CD4-positive, alpha-beta T cell treated with Interleukin-15 for 4 hours (primary cell): ENCODE data around the gene FAM171A1.

Experiments
- DNase-seq: peaks from one replicate; pipeline ENCODE4 v3.0.0-alpha.2; 2020; ENCODE audit warnings: low spot score

The FAM171A1 gene

GRCh38 chr10:15242261-15242840 is 128.7 kb downstream of the FAM171A1 start:
- no peak for DNase-seq

GRCh38 chr10:15241306-15241705 is 129.8 kb downstream of the FAM171A1 start:
- no peak for DNase-seq

DNA sequence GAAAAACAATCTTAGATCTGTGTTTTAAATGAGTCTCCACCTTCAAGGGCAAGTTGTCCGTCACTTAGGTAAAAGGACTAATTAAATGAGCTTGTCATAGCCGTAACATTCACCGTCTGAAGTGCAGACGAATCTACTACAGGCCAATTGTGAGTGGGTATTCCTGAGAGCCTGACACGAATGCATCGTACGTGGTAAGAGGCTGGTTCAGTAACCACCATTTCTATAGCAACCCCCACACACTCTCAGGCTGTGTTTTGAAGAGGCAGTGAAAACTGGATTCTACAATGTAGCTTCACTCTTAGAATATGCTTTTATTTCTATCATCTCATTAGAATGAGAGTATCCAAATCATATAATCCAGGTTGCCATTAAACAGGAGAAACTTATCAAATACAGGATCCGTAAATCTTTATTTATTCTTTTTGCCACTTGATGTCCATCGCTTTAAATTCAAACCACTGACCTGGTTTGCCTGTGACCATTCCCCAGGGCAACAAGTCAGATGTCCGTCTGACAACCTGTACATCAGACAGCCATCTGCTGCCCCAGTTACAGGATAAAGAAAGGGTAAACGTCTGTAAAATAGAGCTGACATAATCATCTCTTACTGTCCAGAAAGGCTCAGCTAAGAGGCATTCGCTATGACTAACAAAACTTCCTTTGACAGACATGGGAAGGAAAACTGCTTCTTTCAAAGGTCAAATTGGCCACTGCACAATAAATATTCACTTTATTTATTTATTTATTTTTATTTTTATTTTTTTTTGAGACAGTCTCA is 132.3 kb downstream of the FAM171A1 start:
- DNase-seq: no peak

DNA sequence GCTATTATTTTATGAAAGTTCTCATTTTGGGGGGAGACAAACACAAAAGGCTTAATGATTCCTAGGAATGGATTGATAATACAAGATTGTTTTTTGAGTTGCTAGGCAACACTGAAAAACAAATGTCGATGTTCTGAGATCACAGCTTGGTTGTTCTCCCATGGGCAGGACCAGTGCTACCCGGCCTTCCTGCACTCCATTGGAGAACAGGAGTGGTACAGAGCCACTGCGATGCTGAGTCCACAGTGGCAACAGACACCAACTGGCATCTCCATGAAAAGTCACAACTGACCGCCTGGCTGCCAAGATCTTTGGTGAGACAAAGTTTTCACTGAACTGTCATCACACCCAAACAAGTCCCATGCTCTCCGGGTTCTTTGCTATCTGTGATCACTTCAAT is 133.7 kb downstream of the FAM171A1 start:
- peak; percentile 4 for DNase-seq

GRCh38 chr10:15236340-15236739 is 134.7 kb downstream of the FAM171A1 start:
- no peak for DNase-seq

- no peak for DNase-seq
Observed at GRCh38 chr10:15232279-15232678, 138.8 kb downstream of the FAM171A1 start.

DNA sequence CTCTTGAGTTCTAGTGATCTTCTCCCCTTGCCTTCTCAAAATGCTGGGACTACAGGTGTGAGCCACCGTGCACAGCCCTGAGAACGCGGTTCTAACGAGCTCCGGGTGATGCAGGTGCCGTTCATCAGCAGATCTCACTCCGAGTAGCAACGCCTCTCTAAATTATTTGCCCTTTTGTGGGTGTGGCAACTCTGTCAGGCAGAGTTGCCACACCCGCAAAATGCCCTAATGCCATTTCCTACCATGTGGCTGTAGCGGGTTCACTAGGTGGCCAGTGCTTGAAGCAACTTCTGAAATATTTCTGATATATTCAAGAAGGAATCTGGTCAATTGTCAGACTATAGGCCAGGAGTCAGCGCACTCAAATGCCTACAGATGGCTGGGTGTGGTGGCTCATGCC is 139.7 kb downstream of the FAM171A1 start:
- no peak for DNase-seq

- no peak for DNase-seq
Observed at GRCh38 chr10:15230257-15230656, 140.8 kb downstream of the FAM171A1 start.

GRCh38 chr10:15229268-15229667 is 141.8 kb downstream of the FAM171A1 start:
- DNase-seq: no peak

DNA sequence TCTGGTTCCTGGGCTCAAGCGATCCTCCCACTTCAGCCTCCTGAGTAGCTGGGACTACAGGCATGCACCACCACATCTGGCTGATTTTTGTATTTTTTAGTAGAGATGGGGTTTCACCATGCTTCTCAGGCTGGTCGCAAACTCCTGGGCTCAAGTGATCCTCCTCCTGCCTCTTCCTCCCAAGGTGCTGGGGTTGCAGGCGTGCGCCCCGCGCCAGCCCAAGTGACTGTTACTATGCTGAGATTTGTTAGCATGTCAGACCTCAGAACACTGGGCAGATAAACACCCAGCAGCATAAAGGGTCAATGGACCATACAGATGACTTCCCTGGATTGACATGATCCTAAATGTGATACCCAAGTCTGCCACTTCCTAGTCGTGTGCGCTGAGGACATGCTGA is 142.7 kb downstream of the FAM171A1 start:
- DNase-seq: no peak

- no peak for DNase-seq
Observed at GRCh38 chr10:15227611-15228372, 143.3 kb downstream of the FAM171A1 start.

DNA sequence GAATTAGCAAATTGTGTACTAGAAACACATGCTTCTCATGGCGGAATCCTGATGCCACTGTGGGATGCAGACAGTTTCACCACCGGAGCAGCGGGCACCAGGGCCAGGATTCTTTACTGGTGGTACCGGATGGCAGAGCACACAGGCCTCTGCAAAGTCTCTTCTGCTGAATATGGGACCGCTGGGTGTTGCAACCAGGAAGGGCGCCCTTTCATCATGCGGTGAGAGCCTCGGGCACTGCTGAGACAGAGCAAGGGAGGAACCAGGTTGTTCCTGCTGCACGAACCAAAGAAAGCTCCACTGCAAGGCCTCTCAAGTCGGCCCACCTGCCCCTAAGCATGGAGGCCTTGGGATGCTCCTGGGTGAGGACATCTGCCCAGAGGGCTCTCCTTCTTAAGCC is 145.6 kb downstream of the FAM171A1 start:
- no peak for DNase-seq

DNA sequence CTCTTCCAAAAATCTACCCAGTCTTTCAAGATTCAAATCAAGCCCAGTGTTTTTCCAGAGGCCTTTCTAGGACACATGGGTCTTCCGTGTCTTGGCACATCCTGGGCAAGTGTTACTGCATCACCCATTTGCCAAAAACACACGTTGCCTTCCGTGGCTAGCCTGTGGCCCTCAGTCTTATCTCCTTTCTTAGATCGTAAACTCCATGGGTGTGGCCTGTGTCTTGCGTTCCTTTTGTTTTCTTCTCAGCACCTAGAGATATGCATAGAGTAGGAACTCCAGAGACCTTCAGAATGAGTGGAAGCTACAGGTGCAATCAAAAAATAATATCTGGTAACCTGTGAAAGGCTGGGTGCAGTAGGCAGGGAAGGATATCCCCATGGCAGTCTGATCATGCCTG is 146.1 kb downstream of the FAM171A1 start:
- DNase-seq: no peak

DNA sequence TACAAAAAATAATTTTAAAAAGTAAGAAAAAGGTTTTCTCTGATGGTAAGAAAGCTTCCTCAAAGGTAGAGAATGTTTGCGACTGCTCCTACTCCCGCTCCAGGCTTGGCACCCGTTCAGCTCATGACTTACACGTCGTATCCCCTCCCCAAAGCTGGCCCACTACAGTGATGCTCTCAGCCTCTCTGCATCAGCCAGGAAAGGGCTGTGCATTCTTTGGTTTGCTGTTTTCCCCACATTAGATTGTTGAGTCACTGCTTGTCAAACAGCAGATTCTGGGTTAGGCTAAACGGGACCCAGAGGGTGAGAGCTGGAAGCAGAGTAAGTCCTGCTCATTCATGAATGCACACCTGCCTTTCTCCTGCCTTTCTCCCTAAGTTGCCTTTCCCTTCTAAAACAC is 147.9 kb downstream of the FAM171A1 start:
- DNase-seq: no peak

DNA sequence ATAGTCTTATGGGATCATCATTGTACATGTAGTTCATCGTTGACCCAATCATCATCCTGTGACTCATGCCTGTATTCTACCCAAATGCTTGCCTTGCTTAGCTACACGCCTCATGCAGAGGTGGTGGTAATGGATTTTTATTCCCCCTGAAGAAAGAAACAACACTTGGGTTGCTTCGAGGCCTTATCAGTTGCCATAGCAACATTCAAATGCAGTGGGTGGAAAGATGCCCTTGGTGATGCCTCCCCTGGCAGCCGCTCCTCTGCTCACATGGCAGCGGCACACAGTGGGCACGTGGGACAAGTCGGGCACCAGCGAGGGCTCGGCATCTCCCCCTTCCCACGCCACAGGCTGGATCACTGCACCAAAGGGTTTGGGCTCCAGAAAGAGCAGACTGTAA is 148.6 kb downstream of the FAM171A1 start:
- DNase-seq: no peak

GRCh38 chr10:15220445-15220844 is 150.6 kb downstream of the FAM171A1 start:
- no peak for DNase-seq

GRCh38 chr10:15216700-15217099 is 154.4 kb downstream of the FAM171A1 start:
- no peak for DNase-seq

DNA sequence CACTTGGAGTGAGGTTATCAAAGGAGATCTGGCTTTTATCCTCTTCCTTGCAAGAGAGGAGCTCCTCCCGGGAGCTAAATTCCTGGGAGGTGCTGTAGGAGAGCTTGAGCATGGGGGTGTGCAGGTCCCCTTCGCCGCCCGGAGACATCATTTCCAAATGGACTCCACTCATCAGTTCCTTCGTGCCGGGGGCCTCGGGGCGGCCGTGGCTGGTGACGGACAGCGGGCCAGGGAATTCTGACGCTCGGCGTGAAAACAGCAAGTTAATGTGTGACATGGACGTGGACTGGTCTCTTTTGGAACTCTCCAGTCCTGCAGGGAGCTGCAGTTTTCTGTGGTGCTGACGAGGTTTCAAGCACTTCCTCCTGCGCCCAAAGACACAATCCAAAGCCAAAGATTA is 156.9 kb downstream of the FAM171A1 start:
- no peak for DNase-seq

DNA sequence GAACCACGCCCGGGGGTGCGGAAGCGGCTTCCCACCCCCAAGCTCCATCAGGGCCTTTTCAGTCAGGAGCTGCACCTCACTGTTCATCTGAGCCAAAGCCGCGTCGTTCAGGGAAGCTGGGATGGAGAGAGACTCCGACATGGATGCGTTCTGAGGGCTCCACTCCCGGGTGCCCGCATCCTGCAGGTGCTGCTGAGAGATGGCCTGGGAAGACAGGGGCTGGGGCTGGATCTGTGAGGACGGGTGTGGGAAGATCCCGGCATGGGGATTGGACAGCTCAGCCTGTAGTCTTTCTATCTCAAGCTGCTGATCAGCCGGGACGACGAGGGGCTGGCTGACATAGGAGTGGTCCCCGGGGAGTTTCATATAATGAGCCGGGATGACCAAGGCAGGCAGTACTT is 157.6 kb downstream of the FAM171A1 start:
- DNase-seq: no peak

DNA sequence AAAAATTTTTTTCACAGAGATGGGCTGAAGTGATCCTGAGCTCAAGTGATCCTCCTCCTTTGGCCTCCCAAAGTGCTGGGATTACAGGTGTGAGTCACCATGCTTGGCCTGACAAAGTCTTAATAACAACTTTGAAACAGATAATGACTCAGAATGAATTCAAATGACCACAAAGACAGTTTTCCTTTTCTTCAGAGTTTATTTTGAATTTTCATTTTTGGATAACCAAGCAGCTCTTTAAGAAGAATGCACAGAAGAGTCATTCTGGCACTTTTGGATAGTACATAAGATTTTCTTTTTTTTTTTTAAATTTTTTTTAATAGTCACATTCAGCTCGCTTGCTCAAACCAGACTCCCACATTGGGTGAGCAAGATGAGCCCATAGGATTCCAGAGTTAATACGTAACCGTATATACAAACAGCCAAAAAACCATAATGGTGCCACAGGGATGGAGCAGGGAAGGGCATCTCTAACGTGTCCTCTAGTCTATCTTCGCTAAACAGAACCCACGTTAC is 159.6 kb downstream of the FAM171A1 start:
- peak; percentile 12 for DNase-seq

DNA sequence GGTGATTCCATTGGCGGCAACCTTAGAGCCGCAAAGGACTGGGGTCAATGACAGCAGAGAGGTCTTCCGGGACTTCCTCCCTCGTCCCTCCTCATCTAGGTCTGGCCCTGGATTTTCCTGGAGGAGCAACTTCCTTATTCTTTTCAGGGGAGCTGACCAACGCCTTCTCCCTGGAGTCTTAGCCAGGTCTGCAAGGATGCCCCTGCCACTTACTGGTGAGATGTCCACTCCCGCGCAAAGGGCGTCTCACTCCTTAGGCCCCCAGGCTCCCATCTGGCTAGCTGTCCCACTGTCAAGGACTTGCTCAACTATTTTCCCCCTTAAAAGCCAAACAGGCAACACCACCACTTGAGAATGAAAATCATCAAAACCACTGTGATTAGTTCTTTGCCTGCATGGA is 160.6 kb downstream of the FAM171A1 start:
- no peak for DNase-seq

DNA sequence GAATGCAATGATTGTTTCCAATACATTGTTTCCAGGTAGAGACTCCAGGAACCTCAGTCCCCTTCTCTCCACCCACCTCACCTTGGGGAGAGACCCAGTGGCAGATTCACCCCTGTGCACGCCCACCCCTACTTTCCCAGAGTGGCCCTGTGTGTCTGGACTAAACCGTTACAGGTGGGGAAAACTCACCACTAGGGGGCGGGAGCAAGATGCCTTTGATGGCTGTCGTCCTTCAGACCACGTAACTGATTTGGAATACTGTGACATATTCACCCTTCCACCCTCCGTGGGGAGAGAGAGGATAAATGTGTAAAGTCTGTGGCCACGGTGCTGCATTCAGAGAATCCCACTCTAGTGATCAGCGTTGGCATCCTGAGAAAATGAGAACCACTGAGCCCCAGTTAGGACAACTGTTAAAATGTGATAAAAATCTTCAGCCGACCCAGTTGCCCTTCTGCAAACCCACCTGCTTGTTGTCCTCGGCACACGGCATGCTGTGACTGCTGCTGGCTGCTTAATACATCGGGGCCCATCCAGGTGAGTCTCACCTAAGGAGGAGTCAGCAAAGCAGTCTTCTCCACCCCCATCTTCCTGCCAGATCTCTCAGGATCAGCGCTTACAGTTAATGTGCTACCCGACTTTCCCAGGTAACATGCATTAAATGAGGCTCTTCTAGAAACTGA is 161.1 kb downstream of the FAM171A1 start:
- peak; percentile 81 for DNase-seq
